DND-41 (cell line): ENCODE results near the gene TRPV5.

Source experiments
- EZH2 ChIP-seq: IDR thresholded peaks from 3 replicates; pipeline ENCODE4 v1.6.1; 2012; ENCODE audit warnings: borderline replicate concordance, low read depth, mild to moderate bottlenecking, moderate library complexity, low read length, inconsistent platforms; ENCODE audit not compliant: severe bottlenecking
- TF ChIP-seq, protein P1 (sequence below): IDR thresholded peaks from 2 replicates; pipeline ENCODE4 v1.5.1; 2012; ENCODE audit warnings: borderline replicate concordance, low read length, moderate library complexity, mild to moderate bottlenecking; ENCODE audit not compliant: poor library complexity, severe bottlenecking; ENCODE audit errors: extremely low read depth

- TF ChIP-seq, protein P1, sequence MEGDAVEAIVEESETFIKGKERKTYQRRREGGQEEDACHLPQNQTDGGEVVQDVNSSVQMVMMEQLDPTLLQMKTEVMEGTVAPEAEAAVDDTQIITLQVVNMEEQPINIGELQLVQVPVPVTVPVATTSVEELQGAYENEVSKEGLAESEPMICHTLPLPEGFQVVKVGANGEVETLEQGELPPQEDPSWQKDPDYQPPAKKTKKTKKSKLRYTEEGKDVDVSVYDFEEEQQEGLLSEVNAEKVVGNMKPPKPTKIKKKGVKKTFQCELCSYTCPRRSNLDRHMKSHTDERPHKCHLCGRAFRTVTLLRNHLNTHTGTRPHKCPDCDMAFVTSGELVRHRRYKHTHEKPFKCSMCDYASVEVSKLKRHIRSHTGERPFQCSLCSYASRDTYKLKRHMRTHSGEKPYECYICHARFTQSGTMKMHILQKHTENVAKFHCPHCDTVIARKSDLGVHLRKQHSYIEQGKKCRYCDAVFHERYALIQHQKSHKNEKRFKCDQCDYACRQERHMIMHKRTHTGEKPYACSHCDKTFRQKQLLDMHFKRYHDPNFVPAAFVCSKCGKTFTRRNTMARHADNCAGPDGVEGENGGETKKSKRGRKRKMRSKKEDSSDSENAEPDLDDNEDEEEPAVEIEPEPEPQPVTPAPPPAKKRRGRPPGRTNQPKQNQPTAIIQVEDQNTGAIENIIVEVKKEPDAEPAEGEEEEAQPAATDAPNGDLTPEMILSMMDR, result no peak
- no peak for TF ChIP-seq EZH2
Measured at GRCh38 chr7:142876991-142877910, 56.3 kb downstream of the TRPV5 start.
